Prostate gland (tissue), 2 donors: ENCODE data around the gene CCL5. TPM values are rescaled to one million over a fixed set of nuclear protein-coding genes. Genes with fewer than 3 reads are reported as not detected.

Source experiments
- DNase-seq: peaks from one replicate; pipeline ENCODE4 v3.0.0-alpha.2; 2019; ENCODE audit warnings: low spot score
- H3K27ac ChIP-seq, 2 donors: fragments of 200-600 bp; sonication (generic); 2 replicates each; pipeline ENCODE4 v1.5.1; 2017 to 2019
- H3K27me3 ChIP-seq: fragments of 200-600 bp; sonication (generic); replicated peaks from 2 replicates; pipeline ENCODE4 v1.5.1; 2019; ENCODE audit not compliant: insufficient read depth
- H3K36me3 ChIP-seq, 2 donors: fragments of 200-600 bp; sonication (generic); 1 replicate in 1 of 2; 2 replicates in 1 of 2; pipeline versions ENCODE4 v1.5.1 to v1.8.1; 2017 to 2019
- H3K4me1 ChIP-seq: fragments of 200-600 bp; sonication (generic); replicated peaks from 2 replicates; pipeline ENCODE4 v1.5.1; 2019
- H3K4me3 ChIP-seq, 2 donors: fragments of 200-600 bp; sonication (generic); 2 replicates each; pipeline ENCODE4 v1.5.1; 2017 to 2019
- H3K9me3 ChIP-seq: fragments of 200-600 bp; sonication (generic); 2 replicates; pipeline ENCODE4 v1.5.1; 2017
- CTCF ChIP-seq, 4 experiments: fragments of 200-600 bp in 2 of 4; fragments of 450-650 bp in 2 of 4; sonication (generic) in 2 of 4; IDR thresholded peaks; 1 replicate in 3 of 4; 2 replicates in 1 of 4; pipeline ENCODE4 v1.5.1; 2016 to 2019; ENCODE audit warnings: antibody characterized with exemption in 4 of 4, mild to moderate bottlenecking in 2 of 4, moderate library complexity in 2 of 4
- POLR2A ChIP-seq: fragments of 450-650 bp; IDR thresholded peaks from one replicate; pipeline ENCODE4 v1.6.1; 2016; ENCODE audit warnings: antibody characterized with exemption, mild to moderate bottlenecking
- POLR2AphosphoS5 ChIP-seq: sonication (generic); formaldehyde crosslinking; IDR thresholded peaks from one replicate; pipeline ENCODE4 v1.6.1; 2017; ENCODE audit warnings: antibody characterized with exemption
- WGBS: methylation state at CpG from one replicate; pipeline ENCODE4 v1.1.5; 2018; 5-methylcytosine and 5-hydroxymethylcytosine counted together
- intact Hi-C: fragments of 100-400 bp; cut with DNase I; formaldehyde crosslinking; loops from one replicate; pipeline ENCODE4 v1.14.2; 2022
- total RNA-seq, 2 donors: library from RNA; depleted of rRNA; stranded (reverse); fragments of >200 nt; gene quantifications; one replicate each; pipeline ENCODE4 v1.1.0, GENCODE V29; 2016

CCL5 gene
- total RNA-seq, 2 donors from 2014 or later: 1.2 to 4.5 TPM

DNA sequence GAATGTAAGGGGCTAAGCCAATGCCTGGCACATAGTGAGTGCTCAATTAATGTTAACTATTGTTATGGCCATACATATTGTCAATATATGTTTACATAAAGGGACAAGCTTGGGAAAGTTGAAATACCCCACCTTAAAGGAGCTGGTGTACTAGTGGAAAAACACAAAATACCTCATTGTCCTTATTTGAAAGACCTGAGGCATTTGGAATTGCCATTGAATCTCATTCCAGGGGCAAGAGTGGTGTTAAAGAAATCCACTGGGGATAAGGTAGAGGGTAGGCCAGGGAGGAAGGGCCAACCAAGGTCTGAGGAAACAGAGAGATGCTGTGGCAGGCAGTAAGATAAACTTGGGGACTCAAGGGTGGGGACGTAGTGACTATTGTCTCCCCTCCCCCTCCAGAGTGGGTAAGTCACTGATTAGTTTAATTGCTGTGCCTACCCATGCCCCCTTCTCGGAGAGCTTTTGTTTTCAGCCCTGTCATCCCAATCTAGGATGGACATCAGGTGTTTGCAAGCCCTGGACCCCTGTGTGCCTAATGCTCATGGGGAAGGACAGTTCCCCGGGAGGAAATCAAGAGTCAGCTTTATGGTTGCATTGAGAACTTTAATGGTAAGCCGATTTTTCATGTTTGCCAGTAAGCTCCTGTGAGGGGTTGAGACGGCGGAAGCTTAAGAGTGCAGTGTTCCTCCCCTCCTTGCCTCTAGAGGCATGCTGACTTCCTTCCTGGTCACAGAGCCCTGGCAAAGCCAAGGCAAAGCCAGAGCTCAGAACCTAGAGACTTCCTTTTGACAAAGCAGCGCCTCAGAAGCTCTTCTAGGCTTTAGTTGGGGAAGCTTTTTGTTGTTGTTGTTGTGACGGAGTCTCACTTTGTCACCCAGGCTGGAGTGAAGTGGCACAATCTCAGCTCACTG is 9.0 kb downstream of the CCL5 start:
- DNase-seq: no peak
- no peak overlapping the region for H3K27ac ChIP-seq
- whole genome bisulfite sequencing: 68% methylated on average over 8 of the region's 8 CpGs
- no peaks in the 10 kb centered on the region for H3K4me1 ChIP-seq
- intact Hi-C loops: no loop called here
- no peaks in the 10 kb centered on the region for H3K27me3 ChIP-seq
- H3K9me3 ChIP-seq: no peaks in the 10 kb centered on the region
- H3K4me3 ChIP-seq: no peak overlapping the region
- TF ChIP-seq POLR2A (no peak), POLR2AphosphoS5 (no peak), CTCF (IDR thresholded peaks at IDR 0.05) (no peak)
- H3K36me3 ChIP-seq: no peaks in the 10 kb centered on the region

DNA sequence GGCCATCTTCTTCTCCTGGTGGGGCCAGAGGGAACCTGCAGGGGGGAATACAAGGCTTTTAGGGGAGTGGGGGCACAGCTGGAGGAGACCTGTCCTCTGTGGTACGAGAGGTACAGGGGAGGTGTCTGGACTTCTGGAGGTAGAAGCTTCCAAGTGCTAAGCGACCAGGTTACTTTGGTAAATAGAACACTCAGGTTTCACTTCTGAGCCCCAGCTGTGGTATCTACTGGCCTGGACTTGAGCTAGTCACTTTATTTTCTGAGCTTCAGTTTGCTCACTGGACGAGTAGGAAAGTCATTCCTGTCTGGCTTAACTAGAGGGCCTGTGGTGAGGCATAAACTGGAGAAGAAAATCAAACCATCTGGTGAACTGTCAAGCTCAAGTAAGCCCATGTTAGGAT is 11.4 kb downstream of the CCL5 start, which contains the start of gene HEATR9:
HEATR9 (minus strand) TSS at position 155 of the 400 bp plus-strand sequence; CDS start at position 6, 149 bp downstream.
- Histone ChIP-seq H3K27me3 (no peaks in the 10 kb centered on the region), H3K27ac (no peak within 1 kb of the TSS), H3K9me3 (no peaks in the 10 kb centered on the region), H3K4me1 (no peaks in the 10 kb centered on the region), H3K4me3 (no peak within 1 kb of the TSS), H3K36me3 (no peaks in the 10 kb centered on the region)
- no peak for DNase-seq
- TF ChIP-seq CTCF (IDR thresholded peaks at IDR 0.05) (no peak), POLR2A (no peak), POLR2AphosphoS5 (no peak)
- intact Hi-C loops: no loop called here
- 76% methylated on average over 3 of the region's 3 CpGs for WGBS

- intact Hi-C loops: no loop called here
- no peaks in the 10 kb centered on the region for H3K36me3 ChIP-seq
- DNase-seq: no peak
- no peaks in the 10 kb centered on the region for H3K27me3 ChIP-seq
- no peaks in the 10 kb centered on the region for H3K4me1 ChIP-seq
- no peak overlapping the region for H3K27ac ChIP-seq
- no peaks in the 10 kb centered on the region for H3K9me3 ChIP-seq
- TF ChIP-seq CTCF (IDR thresholded peaks at IDR 0.05) (no peak), POLR2A (no peak), POLR2AphosphoS5 (no peak)
- 99% methylated on average over 3 of the region's 3 CpGs for WGBS
- H3K4me3 ChIP-seq: no peak overlapping the region
These were observed 12.6 kb downstream of the CCL5 start for GRCh38 chr17:35867574-35867973.

- intact Hi-C loops: no loop called here
- H3K27me3 ChIP-seq: no peaks in the 10 kb centered on the region
- 93% methylated on average over 1 of the region's 1 CpG for WGBS
These were observed 13.7 kb downstream of the CCL5 start for GRCh38 chr17:35866341-35866950.

More at GRCh38 chr17:35866341-35866950, 13.7 kb downstream of the CCL5 start:
- Histone ChIP-seq H3K36me3 (no peaks in the 10 kb centered on the region), H3K27ac (no peak overlapping the region), H3K4me3 (no peak overlapping the region), H3K4me1 (no peaks in the 10 kb centered on the region), H3K9me3 (no peaks in the 10 kb centered on the region)
- TF ChIP-seq CTCF (IDR thresholded peaks at IDR 0.05) (no peak), POLR2AphosphoS5 (peak; percentile 23)
- DNase-seq: no peak
